AG04449 (cell line): ENCODE data around the gene SCYGR3.

Source experiments
- CTCF ChIA-PET: fragments of 350-600 bp; formaldehyde crosslinking; extraction: SDS; loops from one replicate; lab custom pipeline; 2021; ENCODE audit warnings: antibody characterized with exemption; lab: Yijun Ruan, JAX
- POLR2A ChIA-PET: fragments of 400-600, 350-600 bp; formaldehyde crosslinking; extraction: SDS; loops from one replicate; lab custom pipeline; 2020; ENCODE audit warnings: antibody characterized with exemption, inconsistent platforms; lab: Yijun Ruan, JAX
- DNase-seq: peaks from one replicate; pipeline ENCODE4 v3.0.0-alpha.2; 2010; ENCODE audit warnings: low read depth, low spot score
- H3K4me3 ChIP-seq: 2 replicates; pipeline ENCODE4 v1.5.1; 2011; ENCODE audit warnings: low read depth, mild to moderate bottlenecking, control low read depth, low read length
- TF ChIP-seq, protein P1 (sequence below): IDR thresholded peaks from one replicate; pipeline ENCODE4 v1.5.1; 2011; ENCODE audit warnings: mild to moderate bottlenecking, moderate library complexity, low read length, control low read depth, inconsistent platforms; ENCODE audit not compliant: insufficient read depth; ENCODE audit errors: missing control alignments

The SCYGR3 gene

GRCh38 chr2:227614740-227615139, at the start of gene SCYGR3:
SCYGR3 (minus strand) TSS chr2:227614840; CDS start chr2:227614840, 0 bp downstream.
- H3K4me3 ChIP-seq = no peak within 1 kb of the TSS
- ChIA-PET POLR2A (no interaction called here), CTCF (no interaction called here)
- TF ChIP-seq, protein P1, sequence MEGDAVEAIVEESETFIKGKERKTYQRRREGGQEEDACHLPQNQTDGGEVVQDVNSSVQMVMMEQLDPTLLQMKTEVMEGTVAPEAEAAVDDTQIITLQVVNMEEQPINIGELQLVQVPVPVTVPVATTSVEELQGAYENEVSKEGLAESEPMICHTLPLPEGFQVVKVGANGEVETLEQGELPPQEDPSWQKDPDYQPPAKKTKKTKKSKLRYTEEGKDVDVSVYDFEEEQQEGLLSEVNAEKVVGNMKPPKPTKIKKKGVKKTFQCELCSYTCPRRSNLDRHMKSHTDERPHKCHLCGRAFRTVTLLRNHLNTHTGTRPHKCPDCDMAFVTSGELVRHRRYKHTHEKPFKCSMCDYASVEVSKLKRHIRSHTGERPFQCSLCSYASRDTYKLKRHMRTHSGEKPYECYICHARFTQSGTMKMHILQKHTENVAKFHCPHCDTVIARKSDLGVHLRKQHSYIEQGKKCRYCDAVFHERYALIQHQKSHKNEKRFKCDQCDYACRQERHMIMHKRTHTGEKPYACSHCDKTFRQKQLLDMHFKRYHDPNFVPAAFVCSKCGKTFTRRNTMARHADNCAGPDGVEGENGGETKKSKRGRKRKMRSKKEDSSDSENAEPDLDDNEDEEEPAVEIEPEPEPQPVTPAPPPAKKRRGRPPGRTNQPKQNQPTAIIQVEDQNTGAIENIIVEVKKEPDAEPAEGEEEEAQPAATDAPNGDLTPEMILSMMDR = no peak
- no peak for DNase-seq

DNA sequence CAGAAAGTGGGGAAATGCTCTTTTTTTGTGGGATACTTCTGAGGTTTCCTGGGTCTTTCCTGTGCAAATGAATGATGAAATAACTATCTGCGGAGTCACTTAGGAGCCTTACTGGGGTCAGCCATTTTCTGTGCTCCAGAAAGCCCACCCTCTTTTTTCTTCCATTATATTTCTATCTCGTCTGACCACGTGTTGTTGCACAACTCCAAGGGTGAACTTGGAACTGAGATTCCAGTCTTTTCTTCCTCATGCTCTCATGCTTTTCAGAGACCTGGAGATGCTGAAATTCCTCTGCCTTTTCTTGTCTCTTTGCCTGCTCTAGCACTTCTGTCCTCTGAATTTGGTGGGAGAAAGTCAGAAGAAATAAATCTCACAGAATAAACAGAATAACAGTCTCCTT, 47.2 kb upstream of the SCYGR3 start:
- CTCF ChIA-PET = no interaction called here
- DNase-seq = no peak
- POLR2A ChIA-PET = no interaction called here
- TF ChIP-seq, protein P1 = no peak
- H3K4me3 ChIP-seq = no peak overlapping the region

DNA sequence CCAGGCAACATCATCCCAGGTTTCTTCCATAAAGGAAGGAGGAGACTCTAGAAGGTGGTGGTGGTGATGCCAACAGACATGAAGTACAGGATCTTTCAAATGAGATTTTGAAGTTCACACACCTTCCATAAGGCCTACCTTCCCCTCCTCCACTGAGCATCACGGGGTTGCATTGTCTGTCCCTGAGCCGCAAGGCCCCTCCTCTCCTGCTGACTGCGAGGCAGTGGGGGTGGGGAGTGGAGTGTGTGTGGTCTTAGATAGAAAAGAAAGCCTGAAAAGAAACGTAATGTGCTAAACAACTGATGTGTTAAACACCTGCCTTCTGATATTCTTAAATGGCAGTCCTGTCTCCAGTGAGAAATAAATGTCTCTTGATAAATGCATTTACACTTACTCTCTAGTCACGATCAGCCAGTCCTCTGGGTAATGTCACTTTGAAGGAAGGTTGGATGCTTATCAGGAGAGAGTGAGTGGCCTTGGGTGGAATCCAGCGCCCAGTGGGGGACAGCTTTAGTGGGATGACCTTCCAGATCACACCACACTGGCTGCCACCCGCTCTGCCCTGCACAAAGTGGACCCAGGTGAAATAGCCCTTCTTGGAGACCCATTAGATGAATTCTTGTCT, 46.5 kb upstream of the SCYGR3 start:
- H3K4me3 ChIP-seq = no peak overlapping the region
- ChIA-PET CTCF (interaction anchor here (1.2 kb wide), 1 partner anchor 105 kb away, joined by 3 read pairs; no protein-coding TSS in a partner anchor), POLR2A (no interaction called here)
- TF ChIP-seq, protein P1 = no peak
- no peak for DNase-seq

DNA sequence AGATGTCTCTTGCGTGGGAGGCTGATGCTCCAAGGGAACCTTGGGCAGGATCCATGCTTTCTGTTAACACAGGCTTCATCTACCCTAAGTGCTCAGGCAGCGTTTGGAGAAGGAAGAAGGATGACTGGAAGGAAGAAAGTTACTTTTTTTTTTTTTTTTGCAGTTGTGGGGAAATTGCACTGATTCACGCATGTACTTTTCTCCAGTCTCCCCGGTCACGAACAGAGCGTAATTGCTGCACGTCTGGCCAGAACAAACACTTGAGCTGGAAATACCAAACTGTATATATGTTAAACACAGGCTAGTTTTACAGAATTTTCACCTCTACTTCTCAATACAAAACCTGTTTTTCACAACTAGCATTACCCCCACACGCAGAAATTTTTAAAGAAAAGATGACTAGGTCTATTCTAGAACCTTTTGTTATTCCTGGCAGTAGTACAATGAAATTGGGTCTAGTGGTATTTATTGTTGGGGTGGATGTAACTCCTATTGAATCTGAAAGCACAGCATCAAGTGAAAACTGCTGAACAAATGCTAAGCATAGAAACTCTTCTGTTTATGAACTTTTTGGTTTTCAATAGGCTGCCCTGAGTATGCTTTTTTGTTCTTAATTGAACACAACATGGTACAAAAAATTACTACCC, 42.7 kb upstream of the SCYGR3 start:
- DNase-seq = no peak
- CTCF ChIA-PET = interaction anchor here (0.5 to 4.1 kb wide), 18 partner anchors 8 to 394 kb away, joined by 3 to 62 read pairs (median 6); no protein-coding TSS in a partner anchor
- no peak overlapping the region for H3K4me3 ChIP-seq
- TF ChIP-seq, protein P1 = no peak
- POLR2A ChIA-PET = no interaction called here

DNA sequence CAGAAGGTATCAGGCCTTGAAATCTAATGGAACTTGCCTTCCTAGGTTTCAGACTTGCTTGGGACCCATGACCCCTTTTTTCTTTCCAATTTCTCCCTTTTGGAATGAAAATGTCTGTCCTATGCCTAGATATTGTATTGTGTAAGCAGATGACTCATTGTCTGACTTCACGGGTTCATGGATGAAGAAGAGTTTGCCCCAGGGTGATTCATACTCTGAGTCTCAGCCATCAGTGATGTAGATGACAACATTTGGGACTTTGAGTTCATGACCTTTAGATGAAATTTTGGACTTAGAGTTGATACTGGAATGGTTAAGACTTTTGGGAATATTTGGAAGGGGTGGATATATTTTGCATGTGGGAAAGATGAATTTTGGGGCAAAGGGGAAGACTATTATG, 40.8 kb upstream of the SCYGR3 start:
- peak; percentile 40 for DNase-seq
- no peak overlapping the region for H3K4me3 ChIP-seq
- POLR2A ChIA-PET = no interaction called here
- CTCF ChIA-PET = no interaction called here
- TF ChIP-seq, protein P1 = no peak

DNA sequence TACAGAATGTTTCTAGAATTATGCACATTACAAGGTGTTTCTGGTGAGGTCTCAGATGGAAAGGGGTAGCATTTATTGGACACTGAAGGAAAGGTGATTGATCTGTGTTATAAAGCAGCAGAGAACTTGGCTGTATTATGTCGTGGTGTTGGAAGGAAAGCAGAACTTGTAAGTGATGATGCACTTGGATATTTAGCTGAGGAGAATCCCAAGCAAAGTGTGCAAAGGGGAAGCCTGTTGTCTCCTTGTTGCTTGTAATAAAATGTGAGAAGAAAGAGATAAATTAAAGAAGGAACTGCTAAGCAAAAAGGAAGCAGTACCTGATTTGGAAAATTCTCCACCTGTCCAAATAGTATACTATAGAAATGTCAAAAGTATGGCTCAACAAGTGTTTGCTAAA, 39.8 kb upstream of the SCYGR3 start:
- CTCF ChIA-PET = no interaction called here
- H3K4me3 ChIP-seq = no peak overlapping the region
- POLR2A ChIA-PET = no interaction called here
- TF ChIP-seq, protein P1 = no peak
- no peak for DNase-seq
